Measurements from ENCODE around the gene MADD.

- TF ChIP-seq REST (IDR thresholded peaks at IDR 0.05; ENCODE audit: insufficient read depth in 1 of 2, low read depth in 2 of 2, low read length in 2 of 2) (no peak), SIN3A (IDR thresholded peaks at IDR 0.05; ENCODE audit: borderline replicate concordance, insufficient read depth, low read length) (no peak), POLR2AphosphoS5 (IDR thresholded peaks at IDR 0.05; ENCODE audit: low read depth, low read length) (no peak)
Measured at GRCh38 chr11:47373876-47374719, 104.2 kb downstream of the MADD start.
